ENCODE measurements around the gene NTSR1.

Gene NTSR1

GRCh38 chr20:62775206-62775605, 66.6 kb downstream of the NTSR1 start:
- no peak for DNase-seq

- no peak for DNase-seq
Observed at GRCh38 chr20:62776035-62776691, 67.5 kb downstream of the NTSR1 start.

- DNase-seq, result peak; percentile 16
Observed at GRCh38 chr20:62776692-62777527, 68.3 kb downstream of the NTSR1 start.

- no peak for DNase-seq
Observed at GRCh38 chr20:62777528-62777830, 68.8 kb downstream of the NTSR1 start.

- no peak for DNase-seq
Observed at GRCh38 chr20:62778058-62778457, 69.4 kb downstream of the NTSR1 start.

- DNase-seq, result no peak
Observed at GRCh38 chr20:62778601-62779416, 70.2 kb downstream of the NTSR1 start.

- no peak for DNase-seq
Observed at GRCh38 chr20:62779417-62779685, 70.7 kb downstream of the NTSR1 start.

GRCh38 chr20:62780204-62780603, 71.6 kb downstream of the NTSR1 start:
- no peak for DNase-seq

GRCh38 chr20:62780696-62781095, 72.1 kb downstream of the NTSR1 start:
- DNase-seq, result no peak

GRCh38 chr20:62782149-62782892, 73.7 kb downstream of the NTSR1 start:
- DNase-seq, result no peak

- no peak for DNase-seq
Observed at GRCh38 chr20:62782893-62783278, 74.2 kb downstream of the NTSR1 start.

GRCh38 chr20:62784497-62784896, 75.9 kb downstream of the NTSR1 start:
- no peak for DNase-seq

GRCh38 chr20:62785393-62785792, 76.8 kb downstream of the NTSR1 start:
- DNase-seq, result no peak

- no peak for DNase-seq
Observed at GRCh38 chr20:62786157-62786556, 77.5 kb downstream of the NTSR1 start.

GRCh38 chr20:62787321-62787720, 78.7 kb downstream of the NTSR1 start:
- no peak for DNase-seq

GRCh38 chr20:62787866-62788265, 79.2 kb downstream of the NTSR1 start:
- DNase-seq, result no peak

GRCh38 chr20:62788607-62789006, 80.0 kb downstream of the NTSR1 start:
- DNase-seq, result no peak

- no peak for DNase-seq
Observed at GRCh38 chr20:62790075-62790474, 81.4 kb downstream of the NTSR1 start.

GRCh38 chr20:62791301-62792181, 82.9 kb downstream of the NTSR1 start:
- peak; percentile 89 for DNase-seq

GRCh38 chr20:62792182-62792939, 83.7 kb downstream of the NTSR1 start:
- DNase-seq, result no peak

GRCh38 chr20:62792940-62793756, 84.5 kb downstream of the NTSR1 start:
- no peak for DNase-seq

All from NCI-H526 treated with DMSO at 0.1 percent for 48 hours (cell line).